ENCODE measurements around the gene SLC36A3.
A peak's percentile ranks its signal among the peaks of the same experiment; 100 is the strongest.
"Not testable (repeated sequence)": the region's sequence is repeated elsewhere in the genome, so short reads cannot be mapped to it uniquely, and the experiment has no call there.

SLC36A3 gene

GRCh38 chr5:151258816-151259215 is 44.8 kb downstream of the SLC36A3 start:
- Histone ChIP-seq H3K4me1 (peaks cover 47 to 72% (median 54%) of the 10 kb centered on the region in 10 experiments), H4K20me1 (peaks cover 0 to 77% (median 0%) of the 10 kb centered on the region in 11 experiments; a peak in 6 of 22 replicates), H3K9me3 (replicated peaks in 1 of 11) (no peaks in the 10 kb centered on the region), H3K9ac (peak overlapping the region in 3 of 11 experiments; percentile 45 to 57 (median 50); a peak in 2 of 22 replicates), H3K27ac (peak overlapping the region in 8 of 11 experiments; percentile 15 to 84 (median 72); a peak in 12 of 22 replicates), H3K4me2 (peak overlapping the region in 10 of 11 experiments; percentile 89 to 99 (median 98); a peak in 19 of 22 replicates), H3K27me3 (no peaks in the 10 kb centered on the region), H3K36me3 (peaks cover 33 to 53% (median 41%) of the 10 kb centered on the region in 11 experiments), H3K4me3 (no peak overlapping the region)
- no peak for TF ChIP-seq Cebpa-rat (IDR thresholded peaks at IDR 0.05)

- Histone ChIP-seq H3K36me3 (peaks cover 27 to 47% (median 35%) of the 10 kb centered on the region in 11 experiments), H3K4me1 (peaks cover 53 to 67% (median 60%) of the 10 kb centered on the region in 10 experiments), H4K20me1 (peaks cover 0 to 71% (median 0%) of the 10 kb centered on the region in 11 experiments; a peak in 6 of 22 replicates), H3K27ac (peak overlapping the region in 9 of 11 experiments; percentile 55 to 84 (median 73); a peak in 15 of 22 replicates), H3K4me3 (no peak overlapping the region), H3K27me3 (no peaks in the 10 kb centered on the region), H3K9ac (peak overlapping the region in 6 of 11 experiments; percentile 45 to 58 (median 52); a peak in 11 of 22 replicates), H3K4me2 (peak overlapping the region; percentile 89 to 99 (median 98); a peak in 21 of 22 replicates), H3K9me3 (replicated peaks in 1 of 11) (no peaks in the 10 kb centered on the region)
- no peak for TF ChIP-seq Cebpa-rat (IDR thresholded peaks at IDR 0.05)
Observed at GRCh38 chr5:151258201-151258611, 45.4 kb downstream of the SLC36A3 start.

DNA sequence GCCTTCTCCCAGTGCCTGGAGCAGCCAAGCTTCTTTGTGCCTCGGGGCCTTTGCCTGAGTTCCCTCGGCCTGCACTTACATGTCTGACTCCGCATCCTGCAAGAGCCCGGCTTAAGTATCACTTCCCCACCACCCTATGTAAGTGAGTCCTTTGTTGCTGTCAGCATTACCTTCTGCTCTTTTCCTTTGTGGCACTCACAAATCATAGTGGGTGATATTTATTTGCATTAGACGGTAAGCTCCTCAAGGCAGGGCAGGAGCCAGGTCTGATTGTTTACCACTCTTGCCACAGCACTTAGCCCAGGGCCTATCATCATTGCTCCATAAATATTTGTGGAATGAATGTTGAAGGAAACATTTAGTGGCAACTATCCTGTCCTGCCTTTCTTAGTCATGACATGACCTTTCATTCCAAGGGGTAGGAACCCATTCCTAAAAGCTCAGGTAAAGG is 45.8 kb downstream of the SLC36A3 start:
- Histone ChIP-seq H4K20me1 (peaks cover 0 to 67% (median 0%) of the 10 kb centered on the region in 11 experiments; a peak in 6 of 22 replicates), H3K36me3 (peaks cover 23 to 42% (median 30%) of the 10 kb centered on the region in 11 experiments), H3K27me3 (no peaks in the 10 kb centered on the region), H3K9ac (peak overlapping the region in 8 of 11 experiments; percentile 2 to 58 (median 48); a peak in 13 of 22 replicates), H3K4me2 (peak overlapping the region; percentile 89 to 99 (median 98)), H3K27ac (peak overlapping the region in 9 of 11 experiments; percentile 55 to 84 (median 73); a peak in 18 of 22 replicates), H3K4me1 (peaks cover 53 to 65% (median 61%) of the 10 kb centered on the region in 10 experiments), H3K4me3 (no peak overlapping the region), H3K9me3 (replicated peaks in 1 of 11) (no peaks in the 10 kb centered on the region)
- TF ChIP-seq Cebpa-rat (IDR thresholded peaks at IDR 0.05) = no peak

DNA sequence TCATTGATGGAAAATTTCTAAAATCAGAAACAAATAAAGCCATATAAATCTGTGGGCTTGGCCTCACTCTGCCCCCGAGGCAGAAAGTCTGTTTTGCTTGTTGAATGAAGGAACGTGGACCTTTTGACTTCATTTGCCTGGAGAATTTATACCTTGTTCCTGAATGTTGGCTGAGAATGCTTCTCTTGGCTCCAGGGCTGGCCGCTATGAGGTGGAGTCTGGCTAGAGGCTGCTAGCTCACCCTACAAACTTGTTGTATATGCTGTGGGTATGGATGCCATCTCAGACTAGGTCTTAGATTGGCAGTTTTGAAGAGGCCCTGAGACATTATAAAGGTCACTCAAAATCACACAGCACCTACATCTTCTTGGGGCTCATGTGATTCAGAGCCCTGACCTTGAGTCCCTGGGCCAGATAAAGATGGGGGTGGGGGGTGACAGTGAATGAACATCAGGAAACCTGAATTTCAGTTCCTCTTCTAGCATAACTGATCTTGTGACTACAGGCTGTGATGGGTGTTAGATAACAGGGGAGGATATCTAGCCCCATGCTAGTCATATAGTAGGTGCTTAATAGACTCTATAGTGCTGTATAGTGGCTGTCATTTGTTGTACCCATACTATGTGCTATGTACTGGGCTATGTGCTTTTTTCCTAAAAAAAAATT is 47.8 kb downstream of the SLC36A3 start:
- peaks cover 5 to 22% (median 11%) of the 10 kb centered on the region in 11 experiments; a peak in 17 of 22 replicates for H3K36me3 ChIP-seq
- no peaks in the 10 kb centered on the region for H3K9me3 ChIP-seq (replicated peaks in 1 of 11)
- H3K27me3 ChIP-seq = no peaks in the 10 kb centered on the region
- peak overlapping the region; percentile 89 to 99 (median 98) for H3K4me2 ChIP-seq
- peaks cover 69 to 78% (median 74%) of the 10 kb centered on the region in 10 experiments for H3K4me1 ChIP-seq
- H3K9ac ChIP-seq = peak overlapping the region in 10 of 11 experiments; percentile 8 to 58 (median 27); a peak in 13 of 22 replicates
- H3K27ac ChIP-seq = peak overlapping the region; percentile 52 to 84 (median 63); a peak in 20 of 22 replicates
- peaks cover 0 to 47% (median 0%) of the 10 kb centered on the region in 11 experiments; a peak in 5 of 22 replicates for H4K20me1 ChIP-seq
- peak overlapping the region in 2 of 10 experiments; percentile 75 to 84; a peak in 4 of 20 replicates for H3K4me3 ChIP-seq
- TF ChIP-seq Cebpa-rat (IDR thresholded peaks at IDR 0.05) = no peak

- Histone ChIP-seq H3K36me3 (peaks cover 3 to 15% (median 5%) of the 10 kb centered on the region in 11 experiments; a peak in 16 of 22 replicates), H3K4me3 (peak overlapping the region in 3 of 10 experiments; percentile 1 to 84 (median 75); a peak in 5 of 20 replicates), H3K27ac (peak overlapping the region in 9 of 11 experiments; percentile 51 to 84 (median 63); a peak in 16 of 22 replicates), H3K9ac (peak overlapping the region in 7 of 11 experiments; percentile 8 to 50 (median 26); a peak in 6 of 22 replicates), H3K4me2 (peak overlapping the region; percentile 89 to 99 (median 98)), H4K20me1 (peaks cover 0 to 39% (median 0%) of the 10 kb centered on the region in 11 experiments; a peak in 5 of 22 replicates), H3K4me1 (peaks cover 71 to 80% (median 76%) of the 10 kb centered on the region in 10 experiments)
- not testable (repeated sequence) for H3K9me3 ChIP-seq (replicated peaks in 1 of 11); H3K27me3 ChIP-seq
Observed at GRCh38 chr5:151254990-151255389, 48.6 kb downstream of the SLC36A3 start.

DNA sequence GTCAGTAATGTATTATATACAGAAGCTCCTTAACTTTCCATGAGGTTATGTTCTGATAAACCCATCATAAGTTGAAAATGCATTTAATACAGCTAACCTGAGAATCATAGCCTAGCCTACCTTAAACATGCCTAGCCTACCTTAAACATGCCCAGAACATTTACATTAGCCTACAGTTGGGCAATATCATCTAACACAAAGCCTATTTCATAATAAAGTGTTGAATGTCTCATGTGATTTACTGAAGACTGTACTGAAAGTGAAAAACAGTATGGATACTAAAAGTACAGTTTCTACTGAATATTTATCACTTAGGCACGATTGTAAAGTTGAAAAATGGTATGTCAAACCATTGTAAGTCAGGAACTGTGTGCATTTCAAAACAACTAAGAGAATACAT is 49.0 kb downstream of the SLC36A3 start:
- peak overlapping the region; percentile 89 to 99 (median 98) for H3K4me2 ChIP-seq

GRCh38 chr5:151253605-151253950 is 50.0 kb downstream of the SLC36A3 start:
- H3K4me1 ChIP-seq = peaks cover 61 to 76% (median 71%) of the 10 kb centered on the region in 10 experiments
- H3K9me3 ChIP-seq (replicated peaks in 1 of 11) = no peaks in the 10 kb centered on the region
- H3K27me3 ChIP-seq = no peaks in the 10 kb centered on the region
- peak overlapping the region; percentile 89 to 99 (median 98) for H3K4me2 ChIP-seq
- H3K36me3 ChIP-seq = peaks cover 0 to 6% (median 0%) of the 10 kb centered on the region in 11 experiments; a peak in 1 of 22 replicates
- no peak for TF ChIP-seq Cebpa-rat (IDR thresholded peaks at IDR 0.05)
- H3K9ac ChIP-seq = peak overlapping the region; percentile 74 to 84 (median 82)
- peak overlapping the region; percentile 56 to 80 (median 74) for H3K27ac ChIP-seq
- H4K20me1 ChIP-seq = peaks cover 0 to 25% (median 0%) of the 10 kb centered on the region in 11 experiments; a peak in 5 of 22 replicates
- peak overlapping the region; percentile 71 to 84 (median 77) for H3K4me3 ChIP-seq

More for the DNA sequence above, 49.0 kb downstream of the SLC36A3 start:
- Histone ChIP-seq H3K27me3 (no peaks in the 10 kb centered on the region), H3K4me1 (peaks cover 71 to 80% (median 76%) of the 10 kb centered on the region in 10 experiments), H3K4me3 (peak overlapping the region; percentile 71 to 84 (median 77); a peak in 16 of 20 replicates), H3K9me3 (replicated peaks in 1 of 11) (no peaks in the 10 kb centered on the region), H3K9ac (peak overlapping the region in 4 of 11 experiments; percentile 79 to 84 (median 84); a peak in 6 of 22 replicates), H3K27ac (peak overlapping the region in 2 of 11 experiments; percentile 80 to 84; a peak in 2 of 22 replicates), H4K20me1 (peaks cover 0 to 35% (median 0%) of the 10 kb centered on the region in 11 experiments; a peak in 5 of 22 replicates), H3K36me3 (peaks cover 0 to 10% (median 1%) of the 10 kb centered on the region in 11 experiments; a peak in 8 of 22 replicates)
- TF ChIP-seq Cebpa-rat (IDR thresholded peaks at IDR 0.05) = no peak

DNA sequence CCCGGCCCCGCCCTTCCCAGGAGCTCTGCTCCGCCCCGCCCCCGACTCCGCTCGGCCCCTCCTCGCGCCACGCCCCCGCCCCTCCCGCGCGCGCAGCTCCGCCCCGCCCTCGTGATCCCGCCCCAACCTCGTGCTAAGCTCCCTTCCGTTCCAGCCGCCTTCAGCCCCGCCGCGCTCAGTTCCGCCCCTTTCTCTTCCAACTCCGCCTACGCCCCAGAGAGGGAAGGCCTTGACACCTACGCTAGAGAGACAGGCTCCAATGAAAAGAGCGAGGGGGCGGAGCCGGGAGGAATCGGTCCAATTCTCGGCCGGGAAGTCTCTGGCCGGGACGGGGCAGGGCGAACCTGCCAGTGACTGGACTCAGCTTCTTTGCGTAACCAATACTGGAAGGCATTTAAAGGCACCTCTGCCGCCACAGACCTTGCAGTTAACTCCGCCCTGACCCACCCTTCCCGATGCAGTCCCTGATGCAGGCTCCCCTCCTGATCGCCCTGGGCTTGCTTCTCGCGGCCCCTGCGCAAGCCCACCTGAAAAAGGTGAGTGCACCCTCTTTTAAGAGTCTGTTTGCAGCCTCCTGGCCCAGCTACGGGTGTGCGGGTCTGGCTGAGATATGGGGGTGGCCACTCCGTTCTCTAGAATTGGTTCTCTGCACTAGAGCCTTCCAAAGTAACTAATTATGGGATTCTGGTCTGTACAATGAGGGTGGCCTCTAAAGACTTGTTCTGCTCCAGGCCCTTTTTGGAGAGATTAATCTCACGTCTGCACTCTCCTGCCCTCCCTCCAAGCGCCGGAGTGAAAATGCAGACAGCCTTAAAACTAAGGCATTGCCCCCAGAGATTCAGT is 50.6 kb downstream of the SLC36A3 start, which contains the start of gene GM2A:
Gene GM2A, plus strand, starts transcription at position 424 of the 843 bp plus-strand sequence. Its CDS starts 32 bp downstream, at position 456.
- Histone ChIP-seq H3K27me3 (no peaks in the 10 kb centered on the region), H3K36me3 (peaks cover 0 to 6% (median 0%) of the 10 kb centered on the region in 11 experiments; a peak in 1 of 22 replicates), H3K4me1 (peaks cover 55 to 70% (median 65%) of the 10 kb centered on the region in 10 experiments), H3K9me3 (replicated peaks in 1 of 11) (no peaks in the 10 kb centered on the region), H3K27ac (peak within 1 kb of the TSS; percentile 68 to 91 (median 85)), H4K20me1 (peaks cover 0 to 21% (median 0%) of the 10 kb centered on the region in 11 experiments; a peak in 3 of 22 replicates), H3K4me3 (peak within 1 kb of the TSS; percentile 71 to 84 (median 77)), H3K4me2 (peak within 1 kb of the TSS; percentile 89 to 99 (median 98)), H3K9ac (peak within 1 kb of the TSS; percentile 74 to 86 (median 83))
- peak in 1 of 11 experiments; percentile 17; a peak in 2 of 22 replicates for TF ChIP-seq Cebpa-rat (IDR thresholded peaks at IDR 0.05)

Measured in BLaER1 treated with 17β-estradiol and CSF1 and Interleukin-3, amounts not matched to agents 10 nM and 100 nM (cell line).